Measurements from ENCODE around the gene ASB2. TPM values are rescaled to one million over a fixed set of nuclear protein-coding genes. Genes with fewer than 3 reads are reported as not detected.

The ASB2 gene
- total and polyA plus RNA-seq, 2 donors (not counting 1 experiment from before 2014, with no cell fraction given) = 0.99 to 1.5 TPM

DNA sequence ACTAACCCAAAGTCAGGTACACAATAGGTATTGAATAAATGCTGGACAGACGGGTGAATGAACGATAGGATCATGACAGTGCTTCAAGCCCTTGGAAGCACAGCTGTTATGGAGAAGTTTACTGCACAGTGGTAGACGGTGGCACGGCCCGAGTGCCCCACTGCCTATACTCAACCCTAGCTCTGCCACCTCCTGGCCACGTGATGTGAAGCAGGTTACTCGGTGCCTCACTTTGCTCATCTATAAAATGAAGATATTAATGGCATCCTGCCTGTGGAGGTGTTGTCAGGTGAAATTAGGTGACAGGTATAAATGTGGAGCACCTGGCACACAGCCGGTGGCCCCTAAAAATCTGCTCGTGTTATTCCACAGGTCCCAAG lies 5.8 kb downstream of the ASB2 start:
- H4K20me1 ChIP-seq (ENCODE audit: control insufficient read depth, extremely low read depth, insufficient read depth, low read length) = no peaks in the 10 kb centered on the region
- H3K27ac ChIP-seq (ENCODE audit: insufficient read depth, low read length) = no peak overlapping the region
- no peaks in the 10 kb centered on the region for H3K79me2 ChIP-seq (ENCODE audit: control insufficient read depth, insufficient read depth, low read length)
- DNase-seq (ENCODE audit: low read depth in 2 of 2) = no peak
- H3K27me3 ChIP-seq (ENCODE audit: control insufficient read depth, insufficient read depth, low read length) = no peaks in the 10 kb centered on the region
- no peaks in the 10 kb centered on the region for H3K9me3 ChIP-seq (ENCODE audit: control insufficient read depth, insufficient read depth, low read depth, low read length)
- H2AFZ ChIP-seq (ENCODE audit: low read length) = no peak overlapping the region
- no peak overlapping the region for H3K9ac ChIP-seq (ENCODE audit: insufficient read depth, low read length)
- H3K36me3 ChIP-seq (ENCODE audit: control insufficient read depth, insufficient read depth, low read length) = no peaks in the 10 kb centered on the region
- H3K4me3 ChIP-seq (replicated peaks in 1 of 4; ENCODE audit: control extremely low read depth in 1 of 4, insufficient read depth in 1 of 4, low read depth in 3 of 4, low read length in 4 of 4) = peak overlapping the region in 3 of 4 experiments; percentile 3 to 35 (median 32)
- peak overlapping the region; percentile 73 for H3K4me2 ChIP-seq (ENCODE audit: extremely low read depth, insufficient read depth, low read length)
- H3K4me1 ChIP-seq (ENCODE audit: control insufficient read depth, extremely low read depth, insufficient read depth, low read length) = peaks cover 8% of the 10 kb centered on the region
- no peak for TF ChIP-seq EZH2 (IDR thresholded peaks at IDR 0.05; ENCODE audit: low read length, missing control alignments)
- TF ChIP-seq, protein P1, sequence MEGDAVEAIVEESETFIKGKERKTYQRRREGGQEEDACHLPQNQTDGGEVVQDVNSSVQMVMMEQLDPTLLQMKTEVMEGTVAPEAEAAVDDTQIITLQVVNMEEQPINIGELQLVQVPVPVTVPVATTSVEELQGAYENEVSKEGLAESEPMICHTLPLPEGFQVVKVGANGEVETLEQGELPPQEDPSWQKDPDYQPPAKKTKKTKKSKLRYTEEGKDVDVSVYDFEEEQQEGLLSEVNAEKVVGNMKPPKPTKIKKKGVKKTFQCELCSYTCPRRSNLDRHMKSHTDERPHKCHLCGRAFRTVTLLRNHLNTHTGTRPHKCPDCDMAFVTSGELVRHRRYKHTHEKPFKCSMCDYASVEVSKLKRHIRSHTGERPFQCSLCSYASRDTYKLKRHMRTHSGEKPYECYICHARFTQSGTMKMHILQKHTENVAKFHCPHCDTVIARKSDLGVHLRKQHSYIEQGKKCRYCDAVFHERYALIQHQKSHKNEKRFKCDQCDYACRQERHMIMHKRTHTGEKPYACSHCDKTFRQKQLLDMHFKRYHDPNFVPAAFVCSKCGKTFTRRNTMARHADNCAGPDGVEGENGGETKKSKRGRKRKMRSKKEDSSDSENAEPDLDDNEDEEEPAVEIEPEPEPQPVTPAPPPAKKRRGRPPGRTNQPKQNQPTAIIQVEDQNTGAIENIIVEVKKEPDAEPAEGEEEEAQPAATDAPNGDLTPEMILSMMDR (conservative IDR thresholded peaks at IDR 0.05 in 1 of 2, IDR thresholded peaks at IDR 0.05 in 1 of 2; ENCODE audit: low read depth in 1 of 2, low read length in 2 of 2) = no peak

DNA sequence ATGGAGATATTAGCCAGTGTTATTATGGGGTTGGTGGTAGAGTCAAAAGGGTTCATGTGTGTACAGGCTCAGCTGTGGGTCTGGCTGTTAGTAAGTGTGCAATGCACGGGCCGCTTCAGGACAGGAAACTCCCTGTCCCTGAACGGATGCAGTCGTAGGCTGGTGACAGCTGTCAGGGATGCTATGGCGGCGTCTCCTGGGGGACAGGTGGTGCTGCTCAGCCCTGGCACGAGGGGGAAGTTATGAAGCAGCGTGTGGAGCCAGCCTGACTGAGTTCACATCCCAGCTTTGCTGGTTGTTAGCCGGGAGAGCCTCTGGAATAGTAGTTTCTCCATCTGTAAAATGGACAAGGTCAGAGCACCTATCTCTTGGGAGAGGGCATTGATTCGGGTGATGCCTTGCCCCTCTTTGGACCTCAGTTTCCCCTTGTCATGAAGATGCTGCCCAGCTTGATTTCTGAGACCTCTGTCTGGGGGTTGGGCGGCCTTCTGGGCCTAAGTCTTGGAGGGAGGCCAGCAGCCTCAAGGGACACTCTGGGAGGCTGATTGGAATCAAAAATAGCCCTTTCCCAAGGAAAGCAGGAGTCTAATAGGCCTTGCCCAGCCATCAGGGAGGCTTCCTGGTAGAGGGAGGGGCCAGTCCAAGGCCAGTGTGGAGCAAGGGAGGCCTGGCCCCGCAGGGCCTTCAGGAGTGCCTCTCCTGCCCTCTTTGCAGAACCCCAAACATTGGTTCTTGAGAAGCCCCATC lies 7.1 kb downstream of the ASB2 start:
- no peaks in the 10 kb centered on the region for H3K79me2 ChIP-seq (ENCODE audit: control insufficient read depth, insufficient read depth, low read length)
- no peak overlapping the region for H2AFZ ChIP-seq (ENCODE audit: low read length)
- no peaks in the 10 kb centered on the region for H3K9me3 ChIP-seq (ENCODE audit: control insufficient read depth, insufficient read depth, low read depth, low read length)
- no peak overlapping the region for H3K4me2 ChIP-seq (ENCODE audit: extremely low read depth, insufficient read depth, low read length)
- no peak overlapping the region for H3K9ac ChIP-seq (ENCODE audit: insufficient read depth, low read length)
- no peaks in the 10 kb centered on the region for H3K27me3 ChIP-seq (ENCODE audit: control insufficient read depth, insufficient read depth, low read length)
- TF ChIP-seq, protein P1 (conservative IDR thresholded peaks at IDR 0.05 in 1 of 2, IDR thresholded peaks at IDR 0.05 in 1 of 2; ENCODE audit: low read depth in 1 of 2, low read length in 2 of 2) = no peak
- no peak for TF ChIP-seq EZH2 (IDR thresholded peaks at IDR 0.05; ENCODE audit: low read length, missing control alignments)
- no peaks in the 10 kb centered on the region for H3K36me3 ChIP-seq (ENCODE audit: control insufficient read depth, insufficient read depth, low read length)
- H3K27ac ChIP-seq (ENCODE audit: insufficient read depth, low read length) = no peak overlapping the region
- H3K4me3 ChIP-seq (replicated peaks in 1 of 4; ENCODE audit: control extremely low read depth in 1 of 4, insufficient read depth in 1 of 4, low read depth in 3 of 4, low read length in 4 of 4) = no peak overlapping the region
- no peaks in the 10 kb centered on the region for H4K20me1 ChIP-seq (ENCODE audit: control insufficient read depth, extremely low read depth, insufficient read depth, low read length)
- DNase-seq (ENCODE audit: low read depth in 2 of 2) = no peak
- H3K4me1 ChIP-seq (ENCODE audit: control insufficient read depth, extremely low read depth, insufficient read depth, low read length) = peaks cover 8% of the 10 kb centered on the region

DNA sequence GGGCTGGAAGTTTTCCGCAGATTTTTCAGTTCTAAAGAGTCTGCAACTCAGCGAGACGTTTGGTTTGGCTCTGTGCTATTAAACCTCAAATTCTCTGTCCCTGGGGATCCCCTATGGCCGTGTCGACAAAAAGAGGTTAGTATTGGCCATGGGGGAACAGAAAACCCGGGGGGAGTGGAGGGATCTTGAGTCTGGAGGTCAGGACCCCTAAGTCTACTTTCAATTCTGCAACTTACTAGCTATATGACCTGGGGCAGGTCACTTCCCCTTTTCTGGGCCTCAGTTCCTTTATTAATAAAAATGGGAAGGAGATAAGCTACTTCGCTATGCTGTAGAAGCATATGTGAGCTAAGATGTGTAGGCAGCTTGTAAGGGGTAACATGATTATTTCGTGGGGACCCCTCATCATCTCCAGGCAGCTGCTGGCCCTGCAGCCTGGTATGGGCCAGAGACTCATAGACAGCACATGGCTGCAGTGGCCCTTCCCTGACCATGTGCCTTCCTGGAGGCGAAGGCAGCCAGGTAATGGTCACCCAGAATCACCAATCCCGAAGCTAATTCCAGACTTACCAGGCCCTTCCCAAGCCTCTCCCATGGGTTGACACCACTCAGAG lies 8.6 kb downstream of the ASB2 start:
- TF ChIP-seq, protein P1 (conservative IDR thresholded peaks at IDR 0.05 in 1 of 2, IDR thresholded peaks at IDR 0.05 in 1 of 2; ENCODE audit: low read depth in 1 of 2, low read length in 2 of 2) = no peak
- no peak for TF ChIP-seq EZH2 (IDR thresholded peaks at IDR 0.05; ENCODE audit: low read length, missing control alignments)
- no peak overlapping the region for H3K4me2 ChIP-seq (ENCODE audit: extremely low read depth, insufficient read depth, low read length)
- no peak overlapping the region for H3K4me3 ChIP-seq (replicated peaks in 1 of 4; ENCODE audit: control extremely low read depth in 1 of 4, insufficient read depth in 1 of 4, low read depth in 3 of 4, low read length in 4 of 4)
- H3K36me3 ChIP-seq (ENCODE audit: control insufficient read depth, insufficient read depth, low read length) = no peaks in the 10 kb centered on the region
- H3K79me2 ChIP-seq (ENCODE audit: control insufficient read depth, insufficient read depth, low read length) = no peaks in the 10 kb centered on the region
- no peaks in the 10 kb centered on the region for H3K27me3 ChIP-seq (ENCODE audit: control insufficient read depth, insufficient read depth, low read length)
- no peak overlapping the region for H2AFZ ChIP-seq (ENCODE audit: low read length)
- no peak overlapping the region for H3K9ac ChIP-seq (ENCODE audit: insufficient read depth, low read length)
- peaks cover 8% of the 10 kb centered on the region for H3K4me1 ChIP-seq (ENCODE audit: control insufficient read depth, extremely low read depth, insufficient read depth, low read length)
- H4K20me1 ChIP-seq (ENCODE audit: control insufficient read depth, extremely low read depth, insufficient read depth, low read length) = no peaks in the 10 kb centered on the region
- no peak for DNase-seq (ENCODE audit: low read depth in 2 of 2)
- H3K27ac ChIP-seq (ENCODE audit: insufficient read depth, low read length) = no peak overlapping the region
- H3K9me3 ChIP-seq (ENCODE audit: control insufficient read depth, insufficient read depth, low read depth, low read length) = no peaks in the 10 kb centered on the region
